HFF-Myc (cell line): ENCODE data around the gene PXN.
"Not testable (repeated sequence)": the region's sequence is repeated elsewhere in the genome, so short reads cannot be mapped to it uniquely, and the experiment has no call there.

Experiments used
- DNase-seq: peaks from one replicate; pipeline ENCODE4 v3.0.0-alpha.2; 2011; ENCODE audit warnings: low read depth; ENCODE audit errors: extremely low read depth
- H3K4me3 ChIP-seq: replicated peaks from 2 replicates; pipeline ENCODE4 v1.5.1; 2011; ENCODE audit warnings: low read depth, mild to moderate bottlenecking, control low read depth, low read length
- TF ChIP-seq, protein P1 (sequence below): IDR thresholded peaks from 2 replicates; pipeline ENCODE4 v1.5.1; 2012; ENCODE audit warnings: mild to moderate bottlenecking, low read depth, low read length, control low read depth; ENCODE audit errors: missing control alignments

PXN gene

DNA sequence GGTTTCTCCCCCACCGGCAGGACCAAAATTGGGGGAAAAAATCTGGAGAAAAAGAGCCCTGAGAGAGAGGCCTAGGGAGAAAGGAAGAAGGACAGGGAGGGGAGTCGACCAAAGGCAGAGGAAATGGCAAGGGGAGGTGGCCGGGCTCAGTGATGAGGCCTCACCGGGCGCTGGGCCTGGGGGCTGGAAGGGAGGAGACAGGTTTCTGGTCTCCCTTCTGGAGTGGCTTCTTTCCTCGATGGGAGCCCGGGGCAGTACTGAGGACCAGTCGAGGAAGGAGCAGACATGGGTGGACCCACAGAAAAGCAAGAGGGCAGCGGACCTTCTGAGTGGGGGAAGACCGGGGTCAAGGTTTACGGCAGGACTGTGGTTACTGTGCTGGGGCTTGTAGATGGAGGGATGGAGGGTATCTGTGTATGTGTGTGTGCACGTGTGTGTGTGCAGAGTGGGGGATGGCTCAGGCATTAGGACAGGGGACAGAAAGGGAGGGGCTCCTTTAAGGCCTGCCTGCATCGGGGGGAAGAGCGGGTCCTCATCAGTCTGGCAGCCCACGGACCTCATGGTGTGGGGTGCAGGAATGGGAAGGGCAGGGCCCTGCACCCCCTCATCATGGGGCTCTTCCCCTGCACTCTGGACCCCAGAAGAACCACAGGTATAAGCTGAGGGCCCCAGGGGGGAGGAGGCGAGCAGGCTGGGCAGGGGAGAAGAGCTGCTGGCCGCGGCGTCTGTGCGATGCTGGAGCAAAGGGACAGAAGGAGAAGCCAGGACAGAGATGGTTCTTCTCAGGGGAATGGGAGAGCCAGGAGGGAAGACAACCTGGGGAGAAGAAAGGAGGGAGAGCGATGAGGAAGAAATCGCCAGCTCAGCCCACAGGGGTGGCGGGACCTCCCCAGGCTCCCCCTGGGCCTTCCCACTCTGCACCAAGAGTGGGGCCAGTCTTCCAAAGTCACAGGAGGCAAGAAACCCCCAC lies 49.5 kb downstream of the PXN start:
- TF ChIP-seq, protein P1, sequence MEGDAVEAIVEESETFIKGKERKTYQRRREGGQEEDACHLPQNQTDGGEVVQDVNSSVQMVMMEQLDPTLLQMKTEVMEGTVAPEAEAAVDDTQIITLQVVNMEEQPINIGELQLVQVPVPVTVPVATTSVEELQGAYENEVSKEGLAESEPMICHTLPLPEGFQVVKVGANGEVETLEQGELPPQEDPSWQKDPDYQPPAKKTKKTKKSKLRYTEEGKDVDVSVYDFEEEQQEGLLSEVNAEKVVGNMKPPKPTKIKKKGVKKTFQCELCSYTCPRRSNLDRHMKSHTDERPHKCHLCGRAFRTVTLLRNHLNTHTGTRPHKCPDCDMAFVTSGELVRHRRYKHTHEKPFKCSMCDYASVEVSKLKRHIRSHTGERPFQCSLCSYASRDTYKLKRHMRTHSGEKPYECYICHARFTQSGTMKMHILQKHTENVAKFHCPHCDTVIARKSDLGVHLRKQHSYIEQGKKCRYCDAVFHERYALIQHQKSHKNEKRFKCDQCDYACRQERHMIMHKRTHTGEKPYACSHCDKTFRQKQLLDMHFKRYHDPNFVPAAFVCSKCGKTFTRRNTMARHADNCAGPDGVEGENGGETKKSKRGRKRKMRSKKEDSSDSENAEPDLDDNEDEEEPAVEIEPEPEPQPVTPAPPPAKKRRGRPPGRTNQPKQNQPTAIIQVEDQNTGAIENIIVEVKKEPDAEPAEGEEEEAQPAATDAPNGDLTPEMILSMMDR: no peak
- H3K4me3 ChIP-seq: no peak overlapping the region
- no peak for DNase-seq

DNA sequence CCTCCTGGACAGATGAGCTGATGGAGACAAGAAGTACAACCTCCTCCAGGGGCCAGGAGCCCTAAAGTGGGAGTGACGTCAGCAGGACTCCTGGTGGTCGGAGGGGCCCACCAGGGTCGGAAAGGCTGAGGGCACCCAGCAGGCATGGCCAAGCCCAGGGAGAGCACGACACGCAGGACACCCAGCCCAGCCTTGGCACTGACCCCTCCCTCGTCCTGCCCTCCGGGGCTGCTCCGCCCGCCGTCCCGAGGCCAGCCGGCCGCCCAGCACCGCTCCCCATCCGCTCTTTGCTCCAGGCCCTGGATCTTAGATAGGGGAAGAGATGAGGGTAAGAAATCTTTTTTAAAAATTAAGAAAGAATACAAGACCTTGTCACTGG lies 50.2 kb downstream of the PXN start:
- TF ChIP-seq, protein P1: no peak
- H3K4me3 ChIP-seq: no peak overlapping the region
- DNase-seq: no peak

DNA sequence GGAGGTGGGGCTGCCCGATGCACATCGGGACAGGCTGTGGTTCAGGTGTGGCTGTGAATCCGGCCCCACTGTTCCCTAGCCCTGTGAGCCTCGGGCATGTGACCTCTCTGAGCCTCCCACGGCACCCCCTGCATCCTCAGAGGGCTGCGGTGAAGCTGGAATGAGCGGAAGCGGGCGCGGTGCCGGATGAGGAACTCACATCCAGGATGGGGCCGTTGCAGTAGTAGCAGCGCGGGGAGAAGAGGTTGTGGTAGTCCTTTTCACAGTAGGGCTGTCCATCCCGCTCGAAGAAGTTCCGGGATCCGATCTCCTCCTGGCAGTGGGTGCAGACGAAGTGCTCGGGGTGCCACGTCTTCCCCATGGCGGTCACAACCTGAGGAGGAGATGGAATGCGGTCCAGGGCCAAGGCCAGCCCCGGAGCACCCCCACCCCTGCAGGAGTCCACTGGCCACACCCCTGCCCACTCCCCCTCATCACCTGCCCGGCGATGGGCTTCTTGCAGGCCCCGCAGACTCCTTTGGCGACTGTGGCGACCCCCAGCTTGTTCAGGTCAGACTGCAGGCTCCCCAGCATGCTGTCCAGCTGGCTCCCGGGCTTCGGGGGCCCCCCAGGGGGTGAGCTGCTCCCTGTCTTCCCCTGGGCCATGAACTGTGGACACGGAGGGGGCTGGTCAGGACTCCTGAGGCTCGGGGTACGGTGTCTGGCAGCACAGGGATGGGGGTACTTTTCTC lies 50.7 kb downstream of the PXN start:
- H3K4me3 ChIP-seq: no peak overlapping the region
- TF ChIP-seq, protein P1: no peak
- DNase-seq: no peak

DNA sequence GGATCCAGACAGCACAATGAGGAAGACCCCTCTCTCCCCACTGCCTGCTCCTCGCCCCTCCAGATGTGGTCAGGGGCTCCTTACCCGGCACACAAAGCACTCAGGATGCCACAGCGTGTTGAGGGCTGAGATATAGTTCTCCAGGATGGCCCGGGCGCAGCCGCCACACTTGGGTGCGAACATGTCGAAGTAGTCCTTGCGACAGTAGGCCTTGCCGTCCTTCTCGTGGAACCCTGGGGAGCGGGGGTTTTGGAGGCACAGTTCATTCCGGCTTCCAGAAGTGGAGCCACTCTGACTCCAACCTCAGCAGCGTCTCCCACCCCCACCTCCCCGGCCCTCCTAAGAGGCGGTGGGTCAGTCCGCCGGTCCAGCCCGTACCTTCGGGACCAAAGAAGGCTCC lies 51.8 kb downstream of the PXN start:
- no peak for DNase-seq
- H3K4me3 ChIP-seq: no peak overlapping the region
- TF ChIP-seq, protein P1: no peak

DNA sequence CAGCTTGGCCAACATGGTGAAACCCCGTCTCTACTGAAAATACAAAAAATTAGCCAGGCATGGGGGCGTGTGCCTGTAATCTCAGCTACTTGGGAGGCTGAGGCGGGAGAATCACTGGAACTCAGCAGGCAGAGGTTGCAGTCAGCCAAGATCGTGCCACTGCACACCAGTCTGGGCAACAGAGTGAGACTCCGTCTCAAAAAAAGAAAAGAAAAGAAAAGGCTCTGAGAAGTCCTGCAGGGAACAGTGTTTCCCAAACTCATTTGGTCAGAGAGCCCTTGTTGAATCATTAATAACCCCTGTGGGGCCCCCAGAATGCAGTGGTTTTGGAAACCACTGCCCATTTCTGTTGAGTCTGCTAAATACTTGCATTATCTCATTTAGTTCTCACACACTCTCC lies 52.3 kb downstream of the PXN start:
- H3K4me3 ChIP-seq, DNase-seq: not testable (repeated sequence)

DNA sequence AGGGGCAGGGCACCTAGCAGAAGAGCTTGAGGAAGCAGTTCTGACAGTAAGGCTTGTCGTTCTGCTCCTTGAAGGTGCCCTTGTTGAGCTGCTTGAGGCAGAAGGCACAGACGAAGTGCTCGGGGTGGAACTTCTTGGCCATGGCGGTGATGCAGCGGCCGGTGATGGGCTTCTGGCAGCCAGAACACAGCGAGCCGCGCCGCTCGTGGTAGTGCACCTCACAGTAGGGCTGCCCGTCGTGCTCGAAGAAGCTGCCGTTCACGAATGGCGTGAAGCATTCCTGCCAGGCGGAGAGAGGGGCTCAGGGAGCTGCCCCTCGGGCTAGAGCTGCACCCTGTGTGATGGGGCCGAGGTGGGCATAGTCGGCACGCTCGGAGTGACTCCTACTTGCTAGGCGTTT lies 53.2 kb downstream of the PXN start:
- H3K4me3 ChIP-seq: no peak overlapping the region
- no peak for DNase-seq
- TF ChIP-seq, protein P1: no peak

DNA sequence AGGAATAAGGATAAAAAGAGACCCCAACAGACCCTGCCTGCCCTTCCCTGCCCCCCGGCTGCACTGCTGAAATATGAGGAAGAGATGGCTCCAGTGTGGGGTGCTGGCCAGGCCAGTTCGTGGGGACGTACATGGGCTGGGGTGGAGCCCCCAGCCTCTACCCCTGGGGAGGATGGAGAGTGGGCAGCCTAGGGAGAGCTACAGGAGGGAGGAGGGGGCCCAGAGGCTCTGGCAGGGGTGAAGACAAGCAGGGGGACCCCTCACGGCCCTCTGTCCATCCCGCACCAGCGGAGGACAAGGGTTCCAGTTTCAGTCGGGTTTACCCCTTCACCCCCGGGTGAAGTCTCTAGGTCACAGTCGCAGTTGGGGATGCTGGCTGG lies 53.6 kb downstream of the PXN start:
- no peak for DNase-seq
- H3K4me3 ChIP-seq: no peak overlapping the region
- TF ChIP-seq, protein P1: no peak
